ENCODE results near the gene LCLAT1.

GRCh38 chr2:30608643-30609042, 161.6 kb downstream of the LCLAT1 start:
- TF ChIP-seq CTCF (conservative IDR thresholded peaks at IDR 0.05): no peak
- TF ChIP-seq ZFX (IDR thresholded peaks at IDR 0.05): no peak
